Fibroblast of the aortic adventitia (primary cell): ENCODE measurements around the gene SCOC. TPM values are rescaled to one million over a fixed set of nuclear protein-coding genes. Genes with fewer than 3 reads are reported as not detected.
A peak's percentile ranks its signal among the peaks of the same experiment; 100 is the strongest.

Source experiments
- DNase-seq: peaks from one replicate; pipeline ENCODE4 v3.0.0-alpha.2; 2010; ENCODE audit warnings: low read depth
- H3K4me3 ChIP-seq: 2 replicates; pipeline ENCODE4 v1.5.1; 2011; ENCODE audit warnings: low read depth, mild to moderate bottlenecking, control low read depth, low read length, moderate library complexity
- total RNA-seq: library from RNA; depleted of rRNA; stranded (reverse); fragments of >200 nt; gene quantifications from 2 replicates; pipeline ENCODE4 v1.2.3, GENCODE V29; 2012; ENCODE audit warnings: low replicate concordance
- TF ChIP-seq, protein P1 (sequence below): IDR thresholded peaks from 2 replicates; pipeline ENCODE4 v1.5.1; 2011; ENCODE audit warnings: mild to moderate bottlenecking, low read length, control low read depth, inconsistent platforms; ENCODE audit not compliant: insufficient read depth

The SCOC gene
- total RNA-seq, 1 donor = 92.7 TPM

DNA sequence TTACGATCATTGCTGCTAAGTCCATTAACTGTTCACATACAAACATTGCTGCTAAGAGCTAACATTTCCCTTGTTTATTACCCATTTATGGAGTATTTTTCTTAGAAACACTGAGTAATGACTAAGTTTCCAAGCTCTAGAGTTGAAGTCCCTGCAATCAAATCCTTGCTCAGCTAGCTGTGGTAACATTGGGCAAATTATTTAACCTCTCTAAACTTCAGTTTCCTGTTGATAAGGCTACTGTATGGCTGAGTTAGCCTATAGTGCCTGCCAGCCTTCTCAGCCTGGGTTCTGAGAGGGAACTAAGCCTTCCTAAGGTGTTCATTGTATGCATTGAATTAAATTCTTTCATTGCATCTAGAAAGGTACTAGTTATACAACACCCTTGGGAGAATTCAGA, 15.2 kb upstream of the SCOC start:
- TF ChIP-seq, protein P1, sequence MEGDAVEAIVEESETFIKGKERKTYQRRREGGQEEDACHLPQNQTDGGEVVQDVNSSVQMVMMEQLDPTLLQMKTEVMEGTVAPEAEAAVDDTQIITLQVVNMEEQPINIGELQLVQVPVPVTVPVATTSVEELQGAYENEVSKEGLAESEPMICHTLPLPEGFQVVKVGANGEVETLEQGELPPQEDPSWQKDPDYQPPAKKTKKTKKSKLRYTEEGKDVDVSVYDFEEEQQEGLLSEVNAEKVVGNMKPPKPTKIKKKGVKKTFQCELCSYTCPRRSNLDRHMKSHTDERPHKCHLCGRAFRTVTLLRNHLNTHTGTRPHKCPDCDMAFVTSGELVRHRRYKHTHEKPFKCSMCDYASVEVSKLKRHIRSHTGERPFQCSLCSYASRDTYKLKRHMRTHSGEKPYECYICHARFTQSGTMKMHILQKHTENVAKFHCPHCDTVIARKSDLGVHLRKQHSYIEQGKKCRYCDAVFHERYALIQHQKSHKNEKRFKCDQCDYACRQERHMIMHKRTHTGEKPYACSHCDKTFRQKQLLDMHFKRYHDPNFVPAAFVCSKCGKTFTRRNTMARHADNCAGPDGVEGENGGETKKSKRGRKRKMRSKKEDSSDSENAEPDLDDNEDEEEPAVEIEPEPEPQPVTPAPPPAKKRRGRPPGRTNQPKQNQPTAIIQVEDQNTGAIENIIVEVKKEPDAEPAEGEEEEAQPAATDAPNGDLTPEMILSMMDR = no peak
- no peak overlapping the region for H3K4me3 ChIP-seq
- DNase-seq = no peak

DNA sequence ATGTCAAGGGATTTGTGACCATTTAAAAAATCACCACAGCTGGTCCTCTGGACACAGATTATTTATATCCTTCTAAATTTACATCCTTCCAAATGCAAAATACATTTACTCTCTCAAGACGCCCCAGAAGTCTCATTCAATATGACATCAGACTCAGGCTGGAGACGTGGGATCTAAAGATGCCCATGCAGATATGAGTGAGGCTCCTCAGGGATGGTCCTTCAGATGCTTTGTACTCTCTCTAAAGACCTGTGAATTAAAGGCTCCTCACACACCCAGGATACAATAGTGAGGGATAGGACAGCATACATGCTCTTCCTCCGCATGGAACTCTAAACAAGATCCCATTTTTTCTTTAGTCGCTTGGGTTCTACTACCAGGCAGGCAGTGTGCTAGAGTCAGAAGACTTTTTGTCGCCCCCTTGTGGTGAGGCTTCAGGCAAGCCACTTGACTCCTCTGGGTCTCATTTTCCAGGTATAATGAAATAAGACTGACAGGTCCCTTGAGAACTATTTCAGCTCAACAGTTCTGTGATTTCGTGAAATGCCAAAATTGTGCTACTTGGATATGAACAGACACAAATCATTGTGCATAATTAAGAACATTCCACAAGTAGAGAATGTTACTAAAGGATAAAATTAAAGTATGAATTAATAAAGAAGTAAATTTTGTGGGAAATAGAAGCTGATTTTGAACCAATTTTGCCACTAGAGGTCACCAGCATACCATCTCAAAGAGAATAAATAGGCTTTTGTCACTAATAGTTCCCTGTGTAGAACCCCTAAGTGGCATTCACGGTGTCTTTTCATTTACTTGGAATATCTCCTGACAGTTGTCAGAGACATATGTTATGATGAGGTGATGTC, 13.7 kb upstream of the SCOC start:
- TF ChIP-seq, protein P1 = peak; percentile 88
- H3K4me3 ChIP-seq = no peak overlapping the region
- peak; percentile 87 for DNase-seq

DNA sequence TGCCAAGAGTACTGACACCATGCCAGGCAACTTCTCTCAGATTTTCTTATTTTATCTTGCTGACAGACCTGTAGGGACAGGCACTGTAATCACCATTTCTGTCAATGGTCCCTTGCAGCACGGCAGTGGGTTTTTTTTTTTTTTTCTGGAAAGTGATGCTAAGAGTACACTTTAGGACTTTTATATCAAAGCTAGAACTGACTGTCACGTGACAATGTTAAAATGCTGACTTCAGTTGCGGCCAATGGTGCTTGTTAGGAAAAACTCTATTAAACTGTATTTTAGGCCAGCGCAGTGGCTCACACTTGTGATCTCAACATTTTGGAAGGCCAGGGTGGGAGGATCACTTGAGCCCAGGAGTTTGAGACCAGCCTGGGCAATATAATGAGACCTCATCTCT, 12.3 kb upstream of the SCOC start:
- DNase-seq = no peak
- no peak overlapping the region for H3K4me3 ChIP-seq
- TF ChIP-seq, protein P1 = no peak

DNA sequence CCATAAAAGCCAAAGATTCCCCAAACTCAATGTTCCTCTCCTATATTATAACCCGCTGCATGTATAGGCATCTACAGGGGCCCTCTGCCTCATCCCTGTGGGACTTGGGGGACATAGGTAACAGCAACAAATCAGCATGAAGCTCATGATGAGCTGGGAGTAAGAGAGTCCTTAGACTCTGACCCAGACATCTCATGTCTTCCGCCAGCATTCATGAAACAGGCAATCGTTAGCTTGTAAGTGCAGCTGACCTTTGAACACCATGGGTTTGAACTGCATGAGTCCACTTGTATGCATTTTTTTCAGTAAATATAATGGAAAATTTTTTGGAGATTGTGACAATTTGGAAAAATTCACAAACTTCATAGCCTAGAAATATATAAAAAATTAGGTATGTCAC, 10.4 kb upstream of the SCOC start:
- TF ChIP-seq, protein P1 = no peak
- H3K4me3 ChIP-seq = no peak overlapping the region
- no peak for DNase-seq

DNA sequence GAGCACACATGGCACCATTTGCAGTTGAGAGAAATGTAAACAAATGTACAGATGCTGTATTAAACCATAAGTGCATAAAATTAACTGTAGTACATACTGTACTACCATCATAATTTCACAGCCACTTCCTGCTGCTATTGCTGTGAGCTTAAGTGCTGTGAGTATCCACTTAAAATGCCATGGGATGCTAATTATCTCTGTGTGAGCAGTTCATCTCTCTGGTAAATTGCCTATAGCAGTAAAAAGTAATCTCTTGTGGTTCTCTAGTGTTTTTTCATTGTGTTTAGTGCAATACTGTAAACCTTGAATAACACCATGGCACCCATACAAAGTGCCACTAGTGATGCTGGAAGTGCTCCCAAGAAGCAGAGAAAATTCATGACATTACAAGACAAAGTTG, 9.9 kb upstream of the SCOC start:
- H3K4me3 ChIP-seq = no peak overlapping the region
- TF ChIP-seq, protein P1 = no peak
- no peak for DNase-seq

DNA sequence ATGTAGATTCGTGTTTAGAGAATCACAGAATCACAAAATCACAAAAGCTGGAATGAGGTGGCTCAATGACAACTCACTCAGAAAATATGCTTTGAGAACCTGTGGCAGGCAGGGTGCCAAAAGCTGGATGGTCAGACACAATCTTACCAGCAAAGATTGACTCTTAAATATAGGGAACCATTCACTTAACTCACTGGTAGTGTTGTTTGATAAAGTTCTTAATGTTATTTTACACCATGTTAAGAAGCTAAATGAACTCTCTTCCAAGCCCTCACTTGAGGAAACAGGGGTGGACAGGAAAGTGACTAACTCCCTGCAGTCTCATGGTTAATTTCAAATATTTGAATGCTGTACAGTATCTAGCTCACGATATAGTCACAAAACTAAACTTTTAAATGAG, 5.7 kb upstream of the SCOC start:
- H3K4me3 ChIP-seq = no peak overlapping the region
- DNase-seq = peak; percentile 57
- TF ChIP-seq, protein P1 = no peak
